HTERT RPE-1 (cell line): Measurements from ENCODE around the gene ARHGAP15.
"Not testable (repeated sequence)": the region's sequence is repeated elsewhere in the genome, so short reads cannot be mapped to it uniquely, and the experiment has no call there.

Source experiments
- in situ Hi-C: fragments of 300-500 bp; cut with MboI; formaldehyde crosslinking; loops from 4 replicates; pipeline ENCODE4 v1.14.3; 2020; ENCODE audit warnings: low sequenced_read_pairs

Gene ARHGAP15

DNA sequence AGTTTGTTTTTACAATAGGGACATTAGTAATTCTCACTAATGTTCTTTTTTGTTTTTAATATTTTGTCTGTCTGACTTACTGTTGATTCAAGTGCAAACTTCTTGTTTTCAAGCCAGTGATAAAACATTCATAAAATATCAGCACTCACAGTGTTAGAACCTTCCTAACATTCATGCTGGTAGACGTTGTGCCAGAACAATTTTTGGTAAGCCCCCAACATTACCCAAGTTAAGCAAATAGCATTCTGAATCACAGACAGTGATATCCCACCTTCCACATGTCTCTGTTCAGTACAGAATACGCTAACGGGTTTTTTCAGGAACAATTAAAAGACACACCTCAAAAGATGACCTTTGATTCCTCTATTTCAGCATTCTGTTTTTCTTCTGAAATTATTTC lies 390.3 kb downstream of the ARHGAP15 start:
- in situ Hi-C loops: no loop called here

DNA sequence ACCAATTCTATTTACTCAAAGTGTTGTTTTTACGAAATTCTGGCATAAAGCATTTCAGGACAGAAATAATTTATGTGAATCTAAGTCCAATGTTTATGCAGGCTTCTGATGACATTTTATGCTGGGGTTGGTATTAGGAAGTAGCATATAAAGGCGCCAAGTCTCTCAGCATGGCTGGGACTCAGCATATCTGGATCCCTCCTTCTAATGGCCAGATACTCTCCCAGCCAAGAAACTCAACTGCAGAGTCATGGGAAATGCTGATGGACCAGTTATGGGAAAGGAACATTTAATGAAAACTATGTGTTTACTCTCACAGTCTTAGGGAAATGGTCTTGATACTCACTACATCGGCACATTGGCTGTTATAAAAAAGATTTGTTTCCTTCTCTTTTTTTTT lies 392.2 kb downstream of the ARHGAP15 start:
- in situ Hi-C loops: no loop called here

DNA sequence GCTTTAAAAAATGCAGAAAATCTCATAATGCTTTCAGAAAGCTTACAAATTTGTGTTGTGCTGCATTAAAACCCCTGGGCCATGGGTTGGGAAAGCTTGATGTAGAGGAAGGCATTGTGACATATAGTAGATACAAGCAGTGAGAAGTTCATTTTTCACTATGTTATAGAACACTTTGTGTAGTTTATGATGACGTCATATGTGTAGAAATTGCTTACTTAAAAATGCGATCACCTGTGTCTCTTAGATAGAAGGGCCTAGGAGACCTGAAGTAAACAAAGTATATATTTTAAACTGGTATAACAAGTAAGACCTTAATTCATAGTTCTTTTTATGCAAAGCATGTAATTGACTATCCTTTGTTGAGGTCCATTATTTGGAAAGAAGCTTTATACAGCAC lies 393.5 kb downstream of the ARHGAP15 start:
- in situ Hi-C loops: no loop called here

DNA sequence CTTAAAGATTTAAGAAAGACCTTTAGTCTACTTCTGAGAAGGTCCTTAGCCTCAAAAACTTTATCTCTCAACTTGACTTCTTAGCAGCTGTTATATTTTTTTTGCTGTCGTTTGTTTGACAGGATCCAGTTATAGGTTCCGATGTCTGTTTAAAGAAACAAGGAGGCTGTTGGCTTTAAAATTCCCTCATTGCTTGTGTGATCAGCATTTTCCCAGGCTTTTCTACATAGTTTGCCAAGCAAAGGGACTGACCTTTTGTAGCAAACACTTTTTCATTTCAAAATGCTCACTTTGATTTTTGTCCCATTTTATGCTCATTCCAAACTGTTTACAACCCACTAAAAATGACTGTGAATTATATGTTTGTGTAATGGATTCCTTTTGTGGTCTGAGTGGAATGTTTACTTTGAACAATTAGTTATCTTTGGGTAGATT lies 394.9 kb downstream of the ARHGAP15 start:
- in situ Hi-C loops: no loop called here

DNA sequence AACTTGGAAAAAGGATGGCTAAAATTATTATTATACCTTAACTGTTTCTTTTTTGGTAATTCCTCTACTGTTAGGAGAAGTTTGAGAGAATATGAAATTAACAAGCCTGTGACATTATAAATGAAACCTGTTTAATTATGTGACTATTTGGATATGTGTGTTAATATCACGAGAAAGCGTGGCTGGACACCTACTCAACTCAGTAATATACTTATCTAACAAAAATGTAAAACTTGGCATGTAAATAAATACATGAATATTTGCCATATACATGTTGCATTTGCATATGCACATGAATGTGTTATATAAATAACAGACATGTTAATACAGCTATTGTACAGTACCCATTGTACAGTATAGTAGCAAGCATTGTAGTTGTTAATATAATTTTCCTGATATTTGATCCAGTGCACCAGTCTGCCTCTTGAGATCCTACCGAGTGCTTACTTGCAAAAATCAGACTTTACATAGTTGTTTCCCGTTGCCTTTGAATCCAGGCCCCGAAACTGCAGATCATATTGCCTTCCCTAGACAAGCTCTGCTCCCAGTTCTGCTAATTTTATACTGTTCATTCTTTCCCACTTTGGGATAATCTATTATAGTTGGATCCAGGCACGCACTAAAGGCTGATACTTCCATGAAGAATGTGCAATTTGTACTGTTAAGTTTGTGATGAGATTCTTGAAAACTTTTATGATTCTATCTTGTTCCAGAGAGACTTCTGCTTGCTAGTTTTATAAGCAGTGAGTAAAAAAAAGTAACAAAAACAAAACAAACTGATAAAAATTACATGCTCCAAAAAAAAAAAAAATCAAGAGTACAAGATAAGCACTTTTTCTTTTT lies 395.6 kb downstream of the ARHGAP15 start:
- in situ Hi-C loops: no loop called here

DNA sequence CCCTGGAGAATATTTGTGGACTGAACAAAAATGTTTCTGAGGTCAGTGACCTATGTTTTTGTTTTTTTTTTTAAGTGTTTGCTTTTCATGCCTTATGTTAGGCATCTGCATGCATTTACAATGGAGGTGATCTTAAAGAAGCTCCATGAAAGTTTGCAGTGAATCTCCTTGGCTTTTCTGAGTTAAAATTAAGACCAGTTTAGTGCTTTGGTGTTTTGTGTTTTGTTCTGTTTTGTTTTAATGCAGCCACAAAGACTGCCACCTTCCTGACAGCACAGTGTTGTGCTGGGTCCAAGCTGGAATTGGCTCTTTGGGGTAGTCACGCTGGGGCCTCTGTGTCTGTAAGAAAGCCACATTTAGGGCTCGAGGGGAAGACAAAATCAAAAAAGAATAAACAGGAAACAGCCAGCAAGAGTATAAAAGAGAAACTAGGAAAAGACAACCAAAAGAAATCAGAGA lies 396.2 kb downstream of the ARHGAP15 start:
- in situ Hi-C loops: no loop called here

DNA sequence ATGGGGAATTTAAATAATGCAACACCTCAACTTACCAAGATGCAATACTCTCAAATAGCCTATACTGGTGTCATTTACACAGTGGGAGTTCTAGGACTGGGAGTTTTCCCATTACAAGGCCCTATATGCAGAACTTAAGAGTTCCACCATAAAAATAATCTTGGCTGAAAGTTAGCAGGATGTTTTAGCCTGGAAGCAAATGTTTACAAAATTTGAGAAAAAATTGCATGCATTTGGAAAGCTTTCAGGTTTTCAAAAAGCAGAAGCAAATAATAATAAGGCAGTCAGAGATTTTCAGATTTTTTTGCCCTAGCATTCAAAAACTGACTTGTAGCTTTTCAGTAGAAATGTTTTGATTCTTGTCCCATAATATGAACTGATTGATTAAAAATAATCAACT lies 397.3 kb downstream of the ARHGAP15 start:
- in situ Hi-C loops: no loop called here

DNA sequence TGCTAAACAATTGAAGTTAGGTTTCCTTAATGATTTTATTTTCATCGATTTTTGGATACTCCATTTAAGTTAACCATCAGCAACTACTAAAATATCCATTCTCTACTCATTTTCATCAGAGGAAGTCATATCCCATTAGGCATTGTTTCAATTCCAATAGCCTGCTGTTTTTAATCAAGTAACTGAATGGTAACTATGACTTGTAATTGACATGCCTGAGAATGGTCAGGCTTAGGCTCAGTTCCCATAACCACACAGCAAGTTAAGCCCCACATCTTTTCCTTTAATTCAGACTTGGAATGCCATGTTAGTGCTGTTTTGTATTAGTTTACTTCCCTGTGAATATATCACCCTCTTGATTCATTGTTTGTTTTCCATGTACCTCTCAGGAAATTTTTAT lies 398.8 kb downstream of the ARHGAP15 start:
- in situ Hi-C loops: no loop called here

DNA sequence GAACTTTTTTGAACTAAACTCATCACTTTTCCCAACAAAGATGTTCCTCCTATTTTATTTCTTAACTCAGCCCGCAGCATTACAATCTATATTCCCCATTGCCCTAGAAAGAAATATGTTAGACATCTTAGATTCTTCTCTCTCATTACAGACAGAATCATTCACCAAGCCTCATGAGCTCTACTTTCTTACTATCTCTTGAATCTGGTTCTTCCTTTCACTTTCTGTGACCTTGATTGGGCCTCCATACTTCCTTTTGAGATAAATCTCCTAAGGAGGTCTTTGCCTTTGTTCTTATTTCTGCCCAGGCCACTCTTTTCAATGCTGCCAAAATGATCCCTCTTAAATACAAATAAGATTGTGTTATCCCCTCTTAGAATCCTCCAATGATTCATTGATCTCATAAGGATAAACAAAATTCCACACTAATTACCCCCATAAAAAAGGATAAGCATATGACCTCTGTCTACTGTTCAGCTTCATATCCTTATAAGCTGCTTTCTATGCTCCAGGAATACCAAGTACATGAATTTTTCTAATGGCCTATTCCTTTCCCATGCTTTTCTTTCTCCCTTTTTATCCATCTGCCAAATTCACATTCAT lies 400.0 kb downstream of the ARHGAP15 start:
- in situ Hi-C loops: no loop called here

DNA sequence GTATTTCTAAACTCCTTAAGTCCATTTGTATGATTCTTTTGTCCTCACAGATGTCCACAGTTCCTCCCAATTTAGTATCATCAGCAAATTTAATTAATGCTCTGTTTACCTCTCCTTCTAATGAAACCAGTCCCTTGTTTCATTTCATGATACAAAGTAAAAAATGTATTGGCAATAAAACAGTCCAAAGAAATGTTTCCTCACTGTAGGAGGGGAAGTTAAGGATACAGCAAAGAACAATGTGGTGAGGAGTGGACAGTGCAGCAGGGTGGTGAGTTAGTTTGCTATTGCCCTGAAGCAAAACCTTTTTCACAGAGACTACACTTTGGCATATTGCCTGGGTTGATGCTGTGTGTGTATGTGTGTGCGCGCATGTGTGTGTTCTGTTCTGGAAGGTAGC lies 401.5 kb downstream of the ARHGAP15 start:
- in situ Hi-C loops: no loop called here

DNA sequence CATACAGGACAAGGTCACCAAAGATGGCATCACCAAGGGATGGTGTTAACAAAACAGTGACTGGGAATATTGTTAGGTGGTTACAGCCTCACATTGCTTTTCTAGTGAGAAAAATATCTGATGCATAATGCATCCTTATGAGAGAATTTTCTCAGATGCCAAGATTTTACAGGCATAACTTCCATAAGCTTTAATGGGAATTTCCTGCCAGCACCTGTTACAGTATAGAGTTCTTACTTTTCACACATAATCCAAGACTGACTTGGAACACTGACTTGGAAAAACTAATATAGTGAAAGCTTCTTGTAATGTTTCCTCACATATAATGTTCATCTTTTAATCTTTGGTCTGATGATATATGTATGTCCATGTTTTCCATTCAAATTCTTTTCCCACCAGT lies 402.8 kb downstream of the ARHGAP15 start:
- in situ Hi-C loops: no loop called here

DNA sequence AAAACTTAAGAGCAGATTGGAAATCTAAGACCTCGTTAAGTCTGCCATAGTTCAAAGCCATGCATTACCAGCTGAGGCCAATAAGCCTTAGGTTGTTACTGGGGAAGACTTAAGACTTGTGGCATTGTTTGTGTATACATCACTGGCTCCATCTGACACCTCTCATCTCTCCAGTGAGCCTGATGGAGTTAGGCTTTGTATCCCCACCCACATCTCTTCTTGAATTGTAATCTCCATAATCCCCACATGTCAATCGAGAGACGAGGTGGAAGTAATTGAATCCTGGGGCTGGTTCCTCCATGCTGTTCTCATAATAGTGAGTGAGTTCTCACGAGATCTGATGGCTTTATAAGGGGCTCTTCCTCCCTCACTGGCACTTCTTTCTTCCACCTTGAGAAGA lies 404.6 kb downstream of the ARHGAP15 start:
- in situ Hi-C loops: no loop called here

DNA sequence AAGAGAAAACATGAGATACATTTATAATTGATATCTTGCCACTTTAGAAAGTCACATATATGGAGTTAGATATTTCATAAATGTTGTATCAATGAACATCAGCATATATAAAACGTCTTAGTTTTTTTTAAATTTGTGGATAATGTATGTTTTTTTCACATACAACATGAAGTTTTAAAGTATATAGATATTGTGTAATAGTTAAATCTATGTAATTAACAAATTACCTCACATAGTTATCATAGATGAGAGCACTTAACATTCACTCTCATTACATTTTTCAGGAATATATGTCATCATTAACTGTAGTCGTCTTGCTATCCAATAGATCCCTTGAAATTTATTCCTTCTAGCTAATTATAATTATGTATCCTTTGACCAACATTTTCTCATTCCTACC lies 406.6 kb downstream of the ARHGAP15 start:
- in situ Hi-C loops: no loop called here

DNA sequence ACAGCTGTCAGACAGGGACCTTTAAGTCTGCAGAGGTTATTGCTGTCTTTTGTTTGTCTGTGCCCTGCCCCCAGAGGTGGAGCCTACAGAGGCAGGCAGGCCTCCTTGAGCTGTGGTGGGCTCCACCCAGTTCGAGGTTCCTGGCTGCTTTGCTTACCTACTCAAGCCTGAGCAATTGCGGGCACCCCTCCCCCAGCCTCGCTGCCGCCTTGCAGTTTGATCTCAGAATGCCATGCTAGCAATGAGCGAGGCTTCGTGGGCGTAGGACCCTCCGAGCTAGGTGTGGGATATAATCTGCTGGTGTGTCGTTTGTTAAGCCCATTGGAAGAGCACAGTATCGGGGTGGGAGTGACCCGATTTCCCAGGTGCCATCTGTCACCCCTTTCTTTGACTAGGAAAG lies 412.7 kb downstream of the ARHGAP15 start:
- in situ Hi-C loops: not testable (repeated sequence)

DNA sequence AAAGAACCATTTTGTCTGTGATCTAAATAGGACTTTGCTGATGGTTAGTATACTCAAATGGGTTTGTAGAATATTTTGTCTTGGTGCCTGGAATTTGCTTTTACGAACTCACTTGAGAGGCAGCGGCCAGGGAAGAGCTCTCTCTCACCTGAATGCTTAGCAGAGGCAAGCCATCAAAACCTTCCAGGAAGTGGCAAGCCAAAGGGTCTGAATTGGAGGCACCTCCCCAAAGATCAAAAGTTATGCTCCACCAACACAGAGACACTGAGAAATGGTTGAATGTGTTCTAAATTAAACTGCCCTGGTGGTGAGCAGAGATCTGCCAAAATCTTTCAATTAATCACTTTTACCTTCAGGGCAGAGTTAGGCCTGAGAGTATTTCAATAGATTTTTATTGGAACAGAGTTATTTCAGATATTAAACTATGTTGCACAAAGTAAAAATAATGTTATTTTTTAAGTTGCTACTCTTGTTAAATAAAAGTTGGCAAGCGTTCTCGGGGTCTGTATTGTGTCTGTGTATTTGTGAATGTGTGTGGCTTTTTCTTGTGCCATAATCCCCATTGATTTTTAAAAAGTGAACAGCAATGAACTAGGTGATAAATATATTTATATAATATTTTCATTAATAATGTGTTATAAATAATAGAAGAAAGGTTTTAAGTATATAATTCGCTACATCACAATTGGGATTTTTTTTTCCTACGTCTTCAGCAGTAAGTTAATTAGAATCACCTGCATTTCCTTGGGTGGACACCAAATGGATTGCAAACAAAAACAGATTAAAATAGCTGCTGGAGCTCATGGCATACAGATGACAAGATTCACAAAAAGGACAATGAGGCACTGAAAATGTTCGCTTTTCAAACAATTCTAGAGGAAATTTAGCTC lies 416.1 kb downstream of the ARHGAP15 start:
- in situ Hi-C loops: no loop called here

DNA sequence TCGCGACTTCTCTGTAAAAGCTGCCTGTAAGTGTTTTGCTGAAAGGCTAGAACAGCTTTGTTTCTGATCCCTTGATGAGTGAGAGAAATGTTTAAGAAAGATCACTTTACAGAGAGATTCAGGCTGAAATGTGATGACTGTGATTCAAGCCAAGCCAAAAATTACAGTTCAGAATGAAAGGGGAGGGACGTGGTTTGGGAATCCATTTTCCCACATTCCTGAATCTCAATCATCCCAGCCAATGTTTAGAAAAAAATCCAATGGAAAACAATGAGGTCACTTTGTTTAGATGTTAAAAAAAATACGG lies 416.7 kb downstream of the ARHGAP15 start:
- in situ Hi-C loops: no loop called here

DNA sequence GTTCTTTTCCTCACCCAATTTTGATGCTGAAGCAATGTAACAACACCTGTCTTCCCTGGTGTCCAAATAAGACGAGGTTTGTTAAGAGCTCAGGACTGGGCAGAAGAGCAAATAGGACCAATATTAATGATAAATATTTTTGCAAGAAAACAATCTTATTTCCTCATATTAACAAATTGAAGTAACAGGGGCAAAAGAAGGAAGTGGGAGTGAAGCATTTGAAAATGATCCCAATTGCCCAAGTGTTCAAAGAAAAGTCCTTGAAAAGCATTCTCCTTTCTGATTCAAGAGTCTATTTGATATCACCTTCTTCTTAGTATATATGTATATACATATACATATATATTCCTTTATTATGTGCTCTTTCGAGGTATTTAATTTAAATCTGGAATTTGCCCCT lies 418.8 kb downstream of the ARHGAP15 start:
- in situ Hi-C loops: no loop called here

DNA sequence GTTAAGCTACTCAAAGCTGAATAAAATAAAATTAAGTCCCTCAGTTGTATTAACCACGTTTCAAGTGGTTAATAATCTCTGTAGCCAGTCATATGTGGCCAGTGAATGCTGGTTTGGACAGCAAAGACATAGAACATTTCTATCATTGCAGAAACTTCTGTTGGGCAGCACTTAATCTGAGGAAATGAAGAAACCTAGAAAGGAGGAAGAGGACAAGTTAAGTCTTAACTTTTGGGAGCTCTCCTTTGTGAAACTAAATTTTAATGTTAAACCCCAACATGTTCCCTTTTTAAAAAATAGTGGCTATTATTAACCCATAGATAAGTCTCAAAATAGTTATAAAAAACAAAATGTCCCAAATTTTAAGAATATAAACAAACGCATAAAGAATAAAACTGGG lies 421.3 kb downstream of the ARHGAP15 start:
- in situ Hi-C loops: no loop called here

DNA sequence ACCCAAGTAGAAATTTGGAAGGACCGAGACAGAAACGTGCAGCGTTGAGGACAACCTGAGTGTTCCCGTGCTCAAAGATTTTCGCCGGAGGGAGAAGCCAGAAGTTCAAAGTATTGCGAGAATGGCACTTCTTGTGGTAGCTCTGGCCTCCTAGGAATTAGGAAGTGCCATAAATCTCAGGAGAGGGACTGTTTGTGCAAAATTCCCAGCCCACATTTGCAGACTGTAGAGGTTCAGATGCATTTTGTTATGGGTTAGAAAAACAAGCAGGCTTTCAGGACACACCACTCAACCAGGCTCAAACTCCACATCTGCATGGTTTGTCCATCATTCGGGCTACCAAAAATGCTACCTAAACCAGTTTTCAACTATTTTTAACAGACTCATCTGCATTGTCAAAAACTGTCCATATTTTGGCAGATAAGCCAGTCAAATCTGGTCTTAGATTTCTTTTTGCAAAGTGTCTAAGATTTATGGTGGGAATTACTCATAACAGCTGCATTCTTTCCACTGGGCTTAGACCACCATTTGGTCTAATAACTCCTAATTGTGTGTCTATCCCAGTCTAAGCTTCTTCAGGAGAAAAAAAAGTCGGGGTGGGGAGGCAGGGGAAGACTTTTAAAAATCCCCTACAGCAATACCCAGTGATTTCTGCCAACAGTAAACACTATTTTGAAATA lies 422.9 kb downstream of the ARHGAP15 start:
- in situ Hi-C loops: no loop called here

DNA sequence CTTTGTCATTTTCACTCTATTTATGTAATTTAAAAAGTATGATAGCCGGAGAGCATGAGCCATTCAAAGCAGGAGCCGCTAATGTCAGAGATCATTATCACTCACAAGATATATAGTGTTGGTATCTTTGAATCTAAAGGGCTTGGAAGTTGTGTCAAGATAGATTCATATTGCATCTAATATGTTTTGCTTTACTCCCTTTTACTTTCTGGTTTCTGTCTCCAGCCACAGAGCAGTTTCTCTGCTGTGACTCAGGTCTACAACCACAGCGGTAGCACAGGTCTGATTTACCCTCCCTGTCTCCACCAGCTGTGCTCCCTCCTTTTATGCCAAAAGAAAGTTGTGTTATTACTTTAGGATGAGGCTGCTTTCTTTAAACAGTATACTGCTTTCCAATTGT lies 424.0 kb downstream of the ARHGAP15 start:
- in situ Hi-C loops: no loop called here

DNA sequence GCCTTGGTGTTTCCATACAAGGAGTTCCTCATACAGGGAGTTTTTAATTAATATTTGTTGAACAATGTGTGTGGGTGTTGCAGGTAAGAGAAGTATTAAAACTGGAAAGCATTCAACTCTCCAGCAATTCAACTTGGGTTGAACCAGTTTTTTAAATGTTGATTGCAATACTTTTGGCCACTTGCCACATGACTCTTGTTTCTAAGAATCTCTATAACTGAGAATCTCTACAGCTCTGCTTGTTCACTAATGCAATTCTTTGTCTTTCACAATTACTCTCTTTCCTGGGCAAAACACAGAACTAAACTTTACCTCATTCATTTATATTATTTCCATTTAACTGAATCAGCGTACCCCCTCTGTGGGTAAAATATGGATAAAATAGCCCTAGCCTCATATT lies 429.4 kb downstream of the ARHGAP15 start:
- in situ Hi-C loops: no loop called here
